ENCODE results near the gene ZNF506.
"Not testable (repeated sequence)": the region's sequence is repeated elsewhere in the genome, so short reads cannot be mapped to it uniquely, and the experiment has no call there.

The ZNF506 gene

DNA sequence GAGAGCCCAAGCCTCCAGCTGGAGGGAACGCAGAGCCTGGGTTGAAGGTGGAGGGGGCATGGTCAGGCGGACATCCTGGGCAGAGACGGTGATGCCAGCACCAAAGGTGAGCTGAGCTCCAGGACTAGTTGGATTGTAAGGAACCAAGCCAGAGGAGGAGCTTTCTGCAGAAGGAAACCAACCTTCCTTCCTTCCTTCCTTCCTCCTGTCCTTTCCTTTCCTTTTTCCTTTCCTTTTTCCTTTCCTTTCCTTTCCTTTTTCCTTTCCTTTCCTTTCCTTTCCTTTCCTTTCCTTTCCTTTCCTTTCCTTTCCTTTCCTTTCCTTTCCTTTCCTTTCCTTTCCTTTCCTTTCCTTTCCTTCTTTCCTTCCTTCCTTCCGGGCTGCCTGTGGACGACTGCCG lies 77.6 kb downstream of the ZNF506 start:
- DNase-seq: not testable (repeated sequence)

DNA sequence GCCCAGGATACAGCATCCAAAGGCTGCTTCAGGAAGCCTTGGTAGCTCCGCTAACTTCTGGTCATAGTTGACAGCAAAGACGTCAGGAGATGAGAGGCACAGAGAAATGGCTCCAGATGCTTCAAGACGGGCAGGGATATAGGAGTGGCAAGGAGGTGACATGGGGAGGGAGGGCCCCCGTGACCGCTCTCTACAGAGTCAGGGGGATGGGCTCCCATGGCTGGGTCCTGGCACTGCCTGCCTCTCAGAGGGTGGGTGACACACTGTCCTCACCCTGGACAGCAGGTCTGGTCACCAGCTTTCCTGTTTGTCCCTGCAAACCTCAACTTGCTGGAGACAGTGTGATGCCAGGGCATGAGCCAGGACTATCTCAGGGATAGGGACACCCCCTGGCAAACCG lies 78.4 kb downstream of the ZNF506 start:
- no peak for DNase-seq

DNA sequence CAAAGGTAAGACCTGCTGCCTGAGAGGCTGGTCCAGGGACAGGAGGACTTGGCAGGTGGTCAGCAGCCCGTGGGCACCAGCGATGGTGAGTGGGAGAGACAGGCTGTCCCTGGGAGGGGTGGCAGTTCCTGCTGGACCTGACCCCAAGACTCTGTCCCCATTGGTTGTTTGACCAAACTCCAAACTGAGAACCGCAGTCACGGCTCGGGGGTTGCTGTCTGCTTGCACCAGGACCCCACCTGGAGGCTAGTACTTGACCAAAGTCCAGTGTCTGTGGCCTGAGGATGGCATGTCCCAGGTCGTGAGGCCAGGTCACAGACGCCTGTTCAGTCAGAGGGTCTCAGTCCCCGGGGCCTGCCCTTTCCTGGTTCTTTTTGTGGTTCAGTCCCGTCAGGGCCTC lies 78.8 kb downstream of the ZNF506 start:
- no peak for DNase-seq
